Parathyroid adenoma (tissue), 2 donors: ENCODE results near the gene TACC2.

ENCODE experiments used
- H2AFZ ChIP-seq: fragments of 300-600 bp; sonication (generic); one replicate; pipeline ENCODE4 v1.7.0; 2017; ENCODE audit warnings: antibody characterized with exemption, mild to moderate bottlenecking
- H3K27ac ChIP-seq: fragments of 300-600 bp; sonication (generic); one replicate; pipeline ENCODE4 v1.7.0; 2017
- H3K27me3 ChIP-seq: fragments of 300-600 bp; sonication (generic); one replicate; pipeline ENCODE4 v1.7.0; 2017; ENCODE audit warnings: low read length; ENCODE audit not compliant: control insufficient read depth, insufficient read depth
- H3K36me3 ChIP-seq: fragments of 300-600 bp; sonication (generic); one replicate; pipeline ENCODE4 v1.7.0; 2017; ENCODE audit warnings: low read length; ENCODE audit not compliant: control insufficient read depth, insufficient read depth
- H3K4me1 ChIP-seq: fragments of 300-600 bp; sonication (generic); one replicate; pipeline ENCODE4 v1.7.0; 2017; ENCODE audit warnings: control low read depth
- H3K4me2 ChIP-seq: fragments of 300-600 bp; sonication (generic); one replicate; pipeline ENCODE4 v1.7.0; 2017; ENCODE audit warnings: low read length
- H3K4me3 ChIP-seq: fragments of 300-600 bp; sonication (generic); one replicate; pipeline ENCODE4 v1.7.0; 2017; ENCODE audit warnings: low read depth, low read length
- H3K79me2 ChIP-seq: fragments of 300-600 bp; sonication (generic); one replicate; pipeline ENCODE4 v1.7.0; 2017; ENCODE audit warnings: control low read depth
- H3K9ac ChIP-seq: fragments of 300-600 bp; sonication (generic); one replicate; pipeline ENCODE4 v1.7.0; 2017; ENCODE audit warnings: mild to moderate bottlenecking
- H3K9me3 ChIP-seq: fragments of 300-600 bp; sonication (generic); one replicate; pipeline ENCODE4 v1.7.0; 2017; ENCODE audit warnings: low read length; ENCODE audit not compliant: control insufficient read depth
- TF ChIP-seq, protein P1 (sequence below): fragments of 300-600 bp; sonication (generic); IDR thresholded peaks from one replicate; pipeline ENCODE4 v1.7.0; 2017; ENCODE audit warnings: antibody characterized with exemption, mild to moderate bottlenecking
- donor health status: primary hyperparathyroidism.

TACC2 gene

DNA sequence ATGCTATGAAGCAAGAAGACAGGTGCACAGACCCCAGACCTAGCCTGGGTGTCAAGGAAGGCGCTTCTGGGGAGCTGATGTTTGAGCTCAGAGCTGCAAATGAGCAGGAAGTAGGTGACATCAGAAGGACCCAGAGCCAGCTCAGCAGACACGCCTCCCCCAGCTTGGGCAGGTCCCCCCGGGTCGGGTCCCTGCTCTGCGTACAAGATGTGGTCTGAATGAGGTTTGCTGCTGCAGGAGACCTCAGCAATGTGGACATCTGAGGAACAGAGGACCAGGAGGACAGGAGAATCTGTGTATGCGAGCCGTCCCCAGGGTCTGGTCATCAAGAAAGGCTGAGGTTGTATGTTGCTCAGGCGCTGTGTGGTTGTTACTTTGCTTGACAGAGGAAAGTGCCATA is 51.8 kb downstream of the TACC2 start:
- TF ChIP-seq, protein P1, sequence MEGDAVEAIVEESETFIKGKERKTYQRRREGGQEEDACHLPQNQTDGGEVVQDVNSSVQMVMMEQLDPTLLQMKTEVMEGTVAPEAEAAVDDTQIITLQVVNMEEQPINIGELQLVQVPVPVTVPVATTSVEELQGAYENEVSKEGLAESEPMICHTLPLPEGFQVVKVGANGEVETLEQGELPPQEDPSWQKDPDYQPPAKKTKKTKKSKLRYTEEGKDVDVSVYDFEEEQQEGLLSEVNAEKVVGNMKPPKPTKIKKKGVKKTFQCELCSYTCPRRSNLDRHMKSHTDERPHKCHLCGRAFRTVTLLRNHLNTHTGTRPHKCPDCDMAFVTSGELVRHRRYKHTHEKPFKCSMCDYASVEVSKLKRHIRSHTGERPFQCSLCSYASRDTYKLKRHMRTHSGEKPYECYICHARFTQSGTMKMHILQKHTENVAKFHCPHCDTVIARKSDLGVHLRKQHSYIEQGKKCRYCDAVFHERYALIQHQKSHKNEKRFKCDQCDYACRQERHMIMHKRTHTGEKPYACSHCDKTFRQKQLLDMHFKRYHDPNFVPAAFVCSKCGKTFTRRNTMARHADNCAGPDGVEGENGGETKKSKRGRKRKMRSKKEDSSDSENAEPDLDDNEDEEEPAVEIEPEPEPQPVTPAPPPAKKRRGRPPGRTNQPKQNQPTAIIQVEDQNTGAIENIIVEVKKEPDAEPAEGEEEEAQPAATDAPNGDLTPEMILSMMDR = no peak
- Histone ChIP-seq H3K4me1 (peaks cover 9% of the 10 kb centered on the region), H2AFZ (no peak overlapping the region), H3K9me3 (no peaks in the 10 kb centered on the region), H3K4me2 (no peak overlapping the region), H3K36me3 (no peaks in the 10 kb centered on the region), H3K79me2 (no peaks in the 10 kb centered on the region), H3K27me3 (no peaks in the 10 kb centered on the region), H3K9ac (no peak overlapping the region), H3K27ac (no peak overlapping the region), H3K4me3 (no peak overlapping the region)

- peaks cover 9% of the 10 kb centered on the region for H3K4me1 ChIP-seq
- H2AFZ ChIP-seq = peak overlapping the region; percentile 15
- H3K9me3 ChIP-seq = no peaks in the 10 kb centered on the region
- no peak overlapping the region for H3K4me2 ChIP-seq
- TF ChIP-seq, protein P1 = no peak
- no peaks in the 10 kb centered on the region for H3K79me2 ChIP-seq
- H3K4me3 ChIP-seq = no peak overlapping the region
- H3K9ac ChIP-seq = no peak overlapping the region
- no peaks in the 10 kb centered on the region for H3K27me3 ChIP-seq
- H3K27ac ChIP-seq = no peak overlapping the region
- no peaks in the 10 kb centered on the region for H3K36me3 ChIP-seq
Measured at GRCh38 chr10:122042836-122043235, 53.9 kb downstream of the TACC2 start.

DNA sequence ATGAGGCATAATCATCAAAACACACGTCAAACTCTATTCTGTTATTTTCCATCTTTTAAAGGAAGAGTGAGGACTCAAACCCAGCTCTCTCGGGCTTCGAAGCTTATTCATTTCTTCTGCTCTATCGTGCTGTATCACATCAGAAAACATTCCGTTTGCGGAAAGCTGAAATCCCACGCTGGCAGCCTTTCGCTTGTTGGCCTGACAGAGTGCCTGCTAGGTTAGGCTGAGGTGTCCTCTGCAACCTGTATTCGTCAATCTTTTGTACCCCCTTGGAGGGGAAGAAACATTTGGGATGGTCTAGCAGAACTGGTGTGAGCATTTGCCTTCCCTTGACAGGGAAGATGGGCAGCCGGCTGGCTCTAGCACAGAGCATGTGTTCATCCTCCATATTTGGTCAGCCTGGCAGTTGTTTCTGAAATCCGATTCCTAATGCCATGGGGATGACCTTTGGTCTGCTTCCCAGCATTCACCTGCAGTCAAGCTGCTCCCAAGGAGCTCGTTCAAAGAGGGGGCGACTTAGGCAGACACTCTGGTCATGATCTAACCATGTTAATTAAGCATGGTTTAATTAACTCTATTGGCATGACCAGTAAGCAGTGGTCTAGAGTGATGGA is 55.2 kb downstream of the TACC2 start:
- no peak overlapping the region for H3K27ac ChIP-seq
- H3K9ac ChIP-seq = no peak overlapping the region
- H3K4me3 ChIP-seq = no peak overlapping the region
- no peaks in the 10 kb centered on the region for H3K27me3 ChIP-seq
- H3K4me1 ChIP-seq = peaks cover 9% of the 10 kb centered on the region
- H3K9me3 ChIP-seq = no peaks in the 10 kb centered on the region
- no peaks in the 10 kb centered on the region for H3K79me2 ChIP-seq
- no peak overlapping the region for H3K4me2 ChIP-seq
- H3K36me3 ChIP-seq = no peaks in the 10 kb centered on the region
- H2AFZ ChIP-seq = peak overlapping the region; percentile 60
- TF ChIP-seq, protein P1 = no peak

DNA sequence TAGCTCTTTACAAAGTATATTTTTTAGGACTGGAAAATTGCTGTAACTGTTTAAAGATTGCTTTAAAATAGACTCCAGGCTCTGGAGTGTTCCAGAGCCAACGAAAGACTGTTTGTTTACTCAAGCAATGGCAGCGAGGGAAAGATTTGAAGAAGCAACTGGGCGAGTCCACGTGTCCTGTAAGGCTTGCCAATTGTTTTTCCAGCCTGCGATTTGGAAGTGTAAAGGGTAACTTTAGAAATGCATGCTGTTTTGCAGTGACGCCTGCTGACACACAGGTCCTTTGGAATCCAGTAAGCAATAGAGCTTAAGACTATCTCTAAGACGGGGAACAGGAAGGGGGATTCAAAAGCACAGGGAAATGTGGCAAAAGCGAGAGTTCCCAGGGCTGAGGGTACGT is 55.8 kb downstream of the TACC2 start:
- Histone ChIP-seq H3K4me2 (no peak overlapping the region), H3K36me3 (no peaks in the 10 kb centered on the region), H3K27ac (no peak overlapping the region), H2AFZ (peak overlapping the region; percentile 60), H3K79me2 (no peaks in the 10 kb centered on the region), H3K9me3 (no peaks in the 10 kb centered on the region), H3K4me1 (peaks cover 9% of the 10 kb centered on the region), H3K27me3 (no peaks in the 10 kb centered on the region), H3K4me3 (no peak overlapping the region), H3K9ac (no peak overlapping the region)
- TF ChIP-seq, protein P1 = no peak

DNA sequence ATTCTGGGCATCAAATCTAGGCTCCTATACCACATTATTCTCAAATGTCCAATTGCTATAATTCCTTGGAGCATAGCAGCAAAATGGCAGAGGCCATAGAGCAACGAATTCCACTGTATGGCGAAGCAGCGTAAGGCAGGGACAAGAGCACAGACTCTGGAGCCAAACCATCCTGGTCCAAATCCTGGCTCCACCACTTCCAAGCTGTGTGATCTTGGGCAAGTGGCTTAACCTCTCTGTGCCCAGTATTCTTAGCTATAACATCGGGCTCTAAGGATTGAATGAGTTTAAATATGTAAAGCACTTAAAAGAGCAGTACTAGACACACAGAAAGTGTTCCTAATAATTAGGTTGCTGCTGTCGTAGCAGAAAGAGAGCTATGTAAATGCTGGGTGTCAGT is 56.2 kb downstream of the TACC2 start:
- Histone ChIP-seq H3K4me2 (no peak overlapping the region), H3K36me3 (no peaks in the 10 kb centered on the region), H3K9me3 (no peaks in the 10 kb centered on the region), H3K4me1 (peaks cover 9% of the 10 kb centered on the region), H3K4me3 (no peak overlapping the region), H3K79me2 (no peaks in the 10 kb centered on the region), H3K9ac (no peak overlapping the region), H3K27me3 (no peaks in the 10 kb centered on the region), H2AFZ (no peak overlapping the region), H3K27ac (no peak overlapping the region)
- TF ChIP-seq, protein P1 = no peak
